WTC11 (cell line): ENCODE measurements around the gene ANGPTL2. TPM values are rescaled to one million over a fixed set of nuclear protein-coding genes. Genes with fewer than 3 reads are reported as not detected.

Experiments used
- ATAC-seq: fragments of 200-7000 bp; cut with Tn5 transposase; 2 replicates; pipeline ENCODE4 v1.10.0; 2021; ENCODE audit warnings: mild to moderate bottlenecking, moderate library complexity
- CTCF ChIA-PET: fragments of 300-600 bp; sonication (Branson Sonifier 250); formaldehyde crosslinking; loops from one replicate; lab custom pipeline; 2021; ENCODE audit warnings: antibody characterized with exemption; lab: Charles Lee
- POLR2A ChIA-PET: fragments of 350-600 bp; sonication (Branson Sonifier 250); formaldehyde crosslinking; loops from one replicate; lab custom pipeline; 2021; ENCODE audit warnings: antibody characterized with exemption; lab: Charles Lee
- DNase-seq: peaks from one replicate; pipeline ENCODE4 v3.0.0; 2021; ENCODE audit warnings: low spot score
- H3K27ac Mint-ChIP-seq: 2 replicates; pipeline ENCODE4 v1.8.0; 2021; ENCODE audit warnings: mixed read lengths
- H3K27me3 Mint-ChIP-seq: 2 replicates; pipeline ENCODE4 v1.8.0; 2021; ENCODE audit warnings: low read depth, mild to moderate bottlenecking, moderate library complexity, mixed read lengths
- H3K36me3 Mint-ChIP-seq: 2 replicates; pipeline ENCODE4 v1.8.0; 2021; ENCODE audit warnings: mixed read lengths
- H3K4me1 Mint-ChIP-seq: 2 replicates; pipeline ENCODE4 v1.8.0; 2022; ENCODE audit warnings: mixed read lengths
- H3K4me3 Mint-ChIP-seq: 2 replicates; pipeline ENCODE4 v1.8.0; 2021; ENCODE audit warnings: mild to moderate bottlenecking, moderate library complexity, mixed read lengths
- H3K9me3 Mint-ChIP-seq: 2 replicates; pipeline ENCODE4 v1.8.0; 2021; ENCODE audit warnings: mixed read lengths
- CBFB ChIP-seq: sonication (generic); formaldehyde crosslinking; IDR thresholded peaks from 2 replicates; pipeline ENCODE4 v1.8.1; 2022; ENCODE audit warnings: mild to moderate bottlenecking, low read depth, missing genetic modification reagents
- CREM ChIP-seq: sonication (generic); formaldehyde crosslinking; IDR thresholded peaks from 2 replicates; pipeline ENCODE4 v1.8.1; 2022; ENCODE audit warnings: mild to moderate bottlenecking, missing genetic modification reagents, moderate library complexity
- EMX1 ChIP-seq: fragments of 250-450 bp; sonication (Bioruptor Pico); IDR thresholded peaks from 2 replicates; pipeline ENCODE4 v1.8.0; 2021; ENCODE audit warnings: mild to moderate bottlenecking
- ESRRA ChIP-seq: sonication (generic); formaldehyde crosslinking; IDR thresholded peaks from 2 replicates; pipeline ENCODE4 v1.8.1; 2022; ENCODE audit warnings: mild to moderate bottlenecking, missing genetic modification reagents, borderline replicate concordance
- FOXJ3 ChIP-seq: sonication (generic); formaldehyde crosslinking; IDR thresholded peaks from 2 replicates; pipeline ENCODE4 v1.9.0; 2021; ENCODE audit warnings: missing genetic modification reagents, mild to moderate bottlenecking, borderline replicate concordance
- GABPB1 ChIP-seq: sonication (generic); formaldehyde crosslinking; IDR thresholded peaks from 2 replicates; pipeline ENCODE4 v1.8.1; 2023; ENCODE audit warnings: mild to moderate bottlenecking, missing genetic modification reagents
- GRHL2 ChIP-seq: fragments of 250-450 bp; sonication (Bioruptor Pico); IDR thresholded peaks from 2 replicates; pipeline ENCODE4 v1.8.0; 2022; ENCODE audit warnings: mild to moderate bottlenecking, moderate library complexity; ENCODE audit not compliant: insufficient replicate concordance, severe bottlenecking
- IRF2 ChIP-seq: sonication (generic); formaldehyde crosslinking; IDR thresholded peaks from 2 replicates; pipeline ENCODE4 v1.8.0; 2022; ENCODE audit warnings: low read depth, missing genetic modification reagents, borderline replicate concordance
- NFE2L1 ChIP-seq: sonication (generic); formaldehyde crosslinking; IDR thresholded peaks from 2 replicates; pipeline ENCODE4 v1.8.1; 2023; ENCODE audit warnings: missing genetic modification reagents
- NR1H2 ChIP-seq: sonication (generic); formaldehyde crosslinking; IDR thresholded peaks from 2 replicates; pipeline ENCODE4 v1.9.0; 2021; ENCODE audit warnings: mild to moderate bottlenecking, moderate library complexity, missing genetic modification reagents
- NR2C2 ChIP-seq: sonication (generic); formaldehyde crosslinking; IDR thresholded peaks from 2 replicates; pipeline ENCODE4 v1.8.0; 2022; ENCODE audit warnings: mild to moderate bottlenecking, missing genetic modification reagents
- PRRX2 ChIP-seq: fragments of 250-450 bp; sonication (Bioruptor Pico); IDR thresholded peaks from 2 replicates; pipeline ENCODE4 v1.8.0; 2021; ENCODE audit warnings: mild to moderate bottlenecking
- RORB ChIP-seq: fragments of 250-450 bp; sonication (Bioruptor Pico); IDR thresholded peaks from 2 replicates; pipeline ENCODE4 v1.9.0; 2021; ENCODE audit warnings: mild to moderate bottlenecking
- SMAD3 ChIP-seq: sonication (generic); formaldehyde crosslinking; IDR thresholded peaks from 2 replicates; pipeline ENCODE4 v1.8.0; 2022; ENCODE audit warnings: missing genetic modification reagents, mild to moderate bottlenecking, borderline replicate concordance
- SP1 ChIP-seq: sonication (generic); formaldehyde crosslinking; conservative IDR thresholded peaks from 2 replicates; pipeline ENCODE4 v1.8.1; 2022; ENCODE audit warnings: missing genetic modification reagents
- TEAD1 ChIP-seq: sonication (generic); formaldehyde crosslinking; IDR thresholded peaks from 2 replicates; pipeline ENCODE4 v1.8.0; 2022; ENCODE audit warnings: mild to moderate bottlenecking, missing genetic modification reagents
- TEAD4 ChIP-seq: sonication (generic); formaldehyde crosslinking; IDR thresholded peaks from 2 replicates; pipeline ENCODE4 v1.8.0; 2022; ENCODE audit warnings: mild to moderate bottlenecking, missing genetic modification reagents
- ZNF232 ChIP-seq: sonication (generic); formaldehyde crosslinking; IDR thresholded peaks from 2 replicates; pipeline ENCODE4 v1.8.0; 2022; ENCODE audit warnings: mild to moderate bottlenecking, missing genetic modification reagents
- ZNF396 ChIP-seq: fragments of 250-450 bp; sonication (Bioruptor Pico); IDR thresholded peaks from 2 replicates; pipeline ENCODE4 v1.8.0; 2021; ENCODE audit warnings: mild to moderate bottlenecking, moderate library complexity, borderline replicate concordance
- total RNA-seq: library from RNA; stranded (reverse); gene quantifications from 3 replicates; pipeline ENCODE4 v1.2.3, GENCODE V29; 2021
- TF ChIP-seq, protein P1 (sequence below): fragments of 250-450 bp; sonication (Bioruptor Pico); IDR thresholded peaks from 2 replicates; pipeline ENCODE4 v1.9.0; 2021; ENCODE audit warnings: mild to moderate bottlenecking, borderline replicate concordance
- TF ChIP-seq, protein P2 (sequence below): sonication (generic); formaldehyde crosslinking; IDR thresholded peaks from 2 replicates; pipeline ENCODE4 v1.8.1; 2023; ENCODE audit warnings: mild to moderate bottlenecking, missing genetic modification reagents
- TF ChIP-seq, protein P3 (sequence below): sonication (generic); formaldehyde crosslinking; IDR thresholded peaks from 2 replicates; pipeline ENCODE4 v1.8.1; 2022; ENCODE audit warnings: mild to moderate bottlenecking, missing genetic modification reagents, moderate library complexity, borderline replicate concordance
- TF ChIP-seq, protein P4 (sequence below): sonication (generic); formaldehyde crosslinking; IDR thresholded peaks from 2 replicates; pipeline ENCODE4 v1.8.1; 2022; ENCODE audit warnings: mild to moderate bottlenecking, moderate library complexity, missing genetic modification reagents
- TF ChIP-seq, protein P5 (sequence below): sonication (generic); formaldehyde crosslinking; conservative IDR thresholded peaks from 2 replicates; pipeline ENCODE4 v1.8.1; 2022; ENCODE audit warnings: mild to moderate bottlenecking, missing genetic modification reagents
- TF ChIP-seq, protein P6 (sequence below): sonication (generic); formaldehyde crosslinking; IDR thresholded peaks from 2 replicates; pipeline ENCODE4 v1.8.1; 2023; ENCODE audit warnings: mild to moderate bottlenecking, missing genetic modification reagents, borderline replicate concordance

Gene ANGPTL2
- total RNA-seq, 1 experiment from 2014 or later, result 4.5 TPM

DNA sequence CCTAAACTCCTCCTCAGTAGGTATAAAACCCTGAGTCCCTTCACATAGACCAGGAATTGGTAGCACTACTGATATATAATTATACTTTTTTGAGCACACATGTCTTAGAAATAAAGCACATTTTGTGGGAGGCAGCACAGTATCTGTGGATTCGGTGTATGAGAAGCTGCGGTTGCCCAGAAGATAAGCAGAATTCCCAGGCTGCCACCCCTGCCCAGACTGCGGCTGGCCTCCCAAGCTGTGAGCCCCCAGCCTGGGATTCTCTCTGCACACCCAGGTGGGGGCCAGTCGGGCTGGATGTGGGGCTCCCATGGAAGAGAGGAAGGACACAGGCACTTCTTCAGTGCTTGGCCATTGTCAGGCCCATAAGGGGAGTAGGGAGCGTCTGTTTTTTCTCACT, 25.6 kb upstream of the ANGPTL2 start:
- POLR2A ChIA-PET, result interaction anchor here (0.5 kb wide), 1 partner anchor 292 kb away, joined by 5 read pairs; no protein-coding TSS in a partner anchor

DNA sequence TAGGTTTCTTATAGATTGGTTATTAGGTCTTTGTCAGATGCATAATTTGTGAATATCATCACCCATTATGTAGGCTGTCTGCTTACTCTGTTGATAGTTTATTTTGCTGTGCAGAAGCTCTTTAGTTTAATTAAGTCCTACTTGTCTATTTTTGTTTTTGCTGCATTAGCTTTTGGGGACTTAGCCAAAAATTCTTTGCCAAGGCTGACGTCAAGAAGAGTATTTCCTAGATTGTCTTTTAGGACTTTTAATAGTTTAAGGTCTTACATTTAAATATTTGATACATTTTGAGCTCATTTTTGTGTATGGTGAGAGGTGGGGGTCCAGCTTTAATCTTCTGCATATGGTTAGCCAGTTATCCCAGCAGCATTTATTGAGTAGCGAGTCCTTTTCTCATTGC, 24.8 kb upstream of the ANGPTL2 start:
- H3K27ac Mint-ChIP-seq, result no peak overlapping the region
- no peaks in the 10 kb centered on the region for H3K27me3 Mint-ChIP-seq
- ChIA-PET CTCF (no interaction called here), POLR2A (no interaction called here)
- DNase-seq (no peak), ATAC-seq (no peak)
- H3K4me1 Mint-ChIP-seq, result peaks cover 12% of the 10 kb centered on the region
- H3K4me3 Mint-ChIP-seq, result no peak overlapping the region
- H3K9me3 Mint-ChIP-seq, result peaks cover 5% of the 10 kb centered on the region
- no peaks in the 10 kb centered on the region for H3K36me3 Mint-ChIP-seq
- TF ChIP-seq TEAD1 (CRISPR knock-in tag), result no peak
- TF ChIP-seq, protein P1, sequence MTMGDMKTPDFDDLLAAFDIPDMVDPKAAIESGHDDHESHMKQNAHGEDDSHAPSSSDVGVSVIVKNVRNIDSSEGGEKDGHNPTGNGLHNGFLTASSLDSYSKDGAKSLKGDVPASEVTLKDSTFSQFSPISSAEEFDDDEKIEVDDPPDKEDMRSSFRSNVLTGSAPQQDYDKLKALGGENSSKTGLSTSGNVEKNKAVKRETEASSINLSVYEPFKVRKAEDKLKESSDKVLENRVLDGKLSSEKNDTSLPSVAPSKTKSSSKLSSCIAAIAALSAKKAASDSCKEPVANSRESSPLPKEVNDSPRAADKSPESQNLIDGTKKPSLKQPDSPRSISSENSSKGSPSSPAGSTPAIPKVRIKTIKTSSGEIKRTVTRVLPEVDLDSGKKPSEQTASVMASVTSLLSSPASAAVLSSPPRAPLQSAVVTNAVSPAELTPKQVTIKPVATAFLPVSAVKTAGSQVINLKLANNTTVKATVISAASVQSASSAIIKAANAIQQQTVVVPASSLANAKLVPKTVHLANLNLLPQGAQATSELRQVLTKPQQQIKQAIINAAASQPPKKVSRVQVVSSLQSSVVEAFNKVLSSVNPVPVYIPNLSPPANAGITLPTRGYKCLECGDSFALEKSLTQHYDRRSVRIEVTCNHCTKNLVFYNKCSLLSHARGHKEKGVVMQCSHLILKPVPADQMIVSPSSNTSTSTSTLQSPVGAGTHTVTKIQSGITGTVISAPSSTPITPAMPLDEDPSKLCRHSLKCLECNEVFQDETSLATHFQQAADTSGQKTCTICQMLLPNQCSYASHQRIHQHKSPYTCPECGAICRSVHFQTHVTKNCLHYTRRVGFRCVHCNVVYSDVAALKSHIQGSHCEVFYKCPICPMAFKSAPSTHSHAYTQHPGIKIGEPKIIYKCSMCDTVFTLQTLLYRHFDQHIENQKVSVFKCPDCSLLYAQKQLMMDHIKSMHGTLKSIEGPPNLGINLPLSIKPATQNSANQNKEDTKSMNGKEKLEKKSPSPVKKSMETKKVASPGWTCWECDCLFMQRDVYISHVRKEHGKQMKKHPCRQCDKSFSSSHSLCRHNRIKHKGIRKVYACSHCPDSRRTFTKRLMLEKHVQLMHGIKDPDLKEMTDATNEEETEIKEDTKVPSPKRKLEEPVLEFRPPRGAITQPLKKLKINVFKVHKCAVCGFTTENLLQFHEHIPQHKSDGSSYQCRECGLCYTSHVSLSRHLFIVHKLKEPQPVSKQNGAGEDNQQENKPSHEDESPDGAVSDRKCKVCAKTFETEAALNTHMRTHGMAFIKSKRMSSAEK, result no peak
- TF ChIP-seq EMX1 (CRISPR knock-in tag), result no peak
- no peak for TF ChIP-seq PRRX2 (CRISPR knock-in tag)
- TF ChIP-seq, protein P2, sequence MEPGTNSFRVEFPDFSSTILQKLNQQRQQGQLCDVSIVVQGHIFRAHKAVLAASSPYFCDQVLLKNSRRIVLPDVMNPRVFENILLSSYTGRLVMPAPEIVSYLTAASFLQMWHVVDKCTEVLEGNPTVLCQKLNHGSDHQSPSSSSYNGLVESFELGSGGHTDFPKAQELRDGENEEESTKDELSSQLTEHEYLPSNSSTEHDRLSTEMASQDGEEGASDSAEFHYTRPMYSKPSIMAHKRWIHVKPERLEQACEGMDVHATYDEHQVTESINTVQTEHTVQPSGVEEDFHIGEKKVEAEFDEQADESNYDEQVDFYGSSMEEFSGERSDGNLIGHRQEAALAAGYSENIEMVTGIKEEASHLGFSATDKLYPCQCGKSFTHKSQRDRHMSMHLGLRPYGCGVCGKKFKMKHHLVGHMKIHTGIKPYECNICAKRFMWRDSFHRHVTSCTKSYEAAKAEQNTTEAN (CRISPR knock-in tag), result no peak
- no peak for TF ChIP-seq IRF2 (CRISPR knock-in tag)
- TF ChIP-seq RORB (CRISPR knock-in tag), result no peak
- no peak for TF ChIP-seq CBFB (CRISPR knock-in tag)
- TF ChIP-seq FOXJ3 (CRISPR knock-in tag), result no peak
- TF ChIP-seq, protein P3, sequence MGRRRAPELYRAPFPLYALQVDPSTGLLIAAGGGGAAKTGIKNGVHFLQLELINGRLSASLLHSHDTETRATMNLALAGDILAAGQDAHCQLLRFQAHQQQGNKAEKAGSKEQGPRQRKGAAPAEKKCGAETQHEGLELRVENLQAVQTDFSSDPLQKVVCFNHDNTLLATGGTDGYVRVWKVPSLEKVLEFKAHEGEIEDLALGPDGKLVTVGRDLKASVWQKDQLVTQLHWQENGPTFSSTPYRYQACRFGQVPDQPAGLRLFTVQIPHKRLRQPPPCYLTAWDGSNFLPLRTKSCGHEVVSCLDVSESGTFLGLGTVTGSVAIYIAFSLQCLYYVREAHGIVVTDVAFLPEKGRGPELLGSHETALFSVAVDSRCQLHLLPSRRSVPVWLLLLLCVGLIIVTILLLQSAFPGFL (CRISPR knock-in tag), result no peak
- TF ChIP-seq NR1H2, result no peak
- TF ChIP-seq, protein P4, sequence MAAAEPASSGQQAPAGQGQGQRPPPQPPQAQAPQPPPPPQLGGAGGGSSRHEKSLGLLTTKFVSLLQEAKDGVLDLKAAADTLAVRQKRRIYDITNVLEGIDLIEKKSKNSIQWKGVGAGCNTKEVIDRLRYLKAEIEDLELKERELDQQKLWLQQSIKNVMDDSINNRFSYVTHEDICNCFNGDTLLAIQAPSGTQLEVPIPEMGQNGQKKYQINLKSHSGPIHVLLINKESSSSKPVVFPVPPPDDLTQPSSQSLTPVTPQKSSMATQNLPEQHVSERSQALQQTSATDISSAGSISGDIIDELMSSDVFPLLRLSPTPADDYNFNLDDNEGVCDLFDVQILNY (CRISPR knock-in tag), result no peak
- no peak for TF ChIP-seq NFE2L1 (CRISPR knock-in tag)
- TF ChIP-seq ZNF232 (CRISPR knock-in tag), result no peak
- no peak for TF ChIP-seq SP1 (CRISPR knock-in tag)
- TF ChIP-seq ESRRA (CRISPR knock-in tag), result no peak

More for the DNA sequence above, 25.6 kb upstream of the ANGPTL2 start:
- TF ChIP-seq GRHL2 (CRISPR knock-in tag), result no peak
- TF ChIP-seq NR1H2, result no peak
- TF ChIP-seq, protein P4 (CRISPR knock-in tag), result no peak
- TF ChIP-seq, protein P5, sequence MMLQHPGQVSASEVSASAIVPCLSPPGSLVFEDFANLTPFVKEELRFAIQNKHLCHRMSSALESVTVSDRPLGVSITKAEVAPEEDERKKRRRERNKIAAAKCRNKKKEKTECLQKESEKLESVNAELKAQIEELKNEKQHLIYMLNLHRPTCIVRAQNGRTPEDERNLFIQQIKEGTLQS (CRISPR knock-in tag), result no peak
- no peak for TF ChIP-seq CREM (CRISPR knock-in tag)
- no peak for TF ChIP-seq ZNF396 (CRISPR knock-in tag)
- TF ChIP-seq TEAD4 (CRISPR knock-in tag), result no peak
- TF ChIP-seq TEAD1 (CRISPR knock-in tag), result no peak
- no peak for TF ChIP-seq FOXJ3 (CRISPR knock-in tag)
- no peak for TF ChIP-seq SMAD3 (CRISPR knock-in tag)
- TF ChIP-seq PRRX2 (CRISPR knock-in tag), result no peak
- TF ChIP-seq, protein P6, sequence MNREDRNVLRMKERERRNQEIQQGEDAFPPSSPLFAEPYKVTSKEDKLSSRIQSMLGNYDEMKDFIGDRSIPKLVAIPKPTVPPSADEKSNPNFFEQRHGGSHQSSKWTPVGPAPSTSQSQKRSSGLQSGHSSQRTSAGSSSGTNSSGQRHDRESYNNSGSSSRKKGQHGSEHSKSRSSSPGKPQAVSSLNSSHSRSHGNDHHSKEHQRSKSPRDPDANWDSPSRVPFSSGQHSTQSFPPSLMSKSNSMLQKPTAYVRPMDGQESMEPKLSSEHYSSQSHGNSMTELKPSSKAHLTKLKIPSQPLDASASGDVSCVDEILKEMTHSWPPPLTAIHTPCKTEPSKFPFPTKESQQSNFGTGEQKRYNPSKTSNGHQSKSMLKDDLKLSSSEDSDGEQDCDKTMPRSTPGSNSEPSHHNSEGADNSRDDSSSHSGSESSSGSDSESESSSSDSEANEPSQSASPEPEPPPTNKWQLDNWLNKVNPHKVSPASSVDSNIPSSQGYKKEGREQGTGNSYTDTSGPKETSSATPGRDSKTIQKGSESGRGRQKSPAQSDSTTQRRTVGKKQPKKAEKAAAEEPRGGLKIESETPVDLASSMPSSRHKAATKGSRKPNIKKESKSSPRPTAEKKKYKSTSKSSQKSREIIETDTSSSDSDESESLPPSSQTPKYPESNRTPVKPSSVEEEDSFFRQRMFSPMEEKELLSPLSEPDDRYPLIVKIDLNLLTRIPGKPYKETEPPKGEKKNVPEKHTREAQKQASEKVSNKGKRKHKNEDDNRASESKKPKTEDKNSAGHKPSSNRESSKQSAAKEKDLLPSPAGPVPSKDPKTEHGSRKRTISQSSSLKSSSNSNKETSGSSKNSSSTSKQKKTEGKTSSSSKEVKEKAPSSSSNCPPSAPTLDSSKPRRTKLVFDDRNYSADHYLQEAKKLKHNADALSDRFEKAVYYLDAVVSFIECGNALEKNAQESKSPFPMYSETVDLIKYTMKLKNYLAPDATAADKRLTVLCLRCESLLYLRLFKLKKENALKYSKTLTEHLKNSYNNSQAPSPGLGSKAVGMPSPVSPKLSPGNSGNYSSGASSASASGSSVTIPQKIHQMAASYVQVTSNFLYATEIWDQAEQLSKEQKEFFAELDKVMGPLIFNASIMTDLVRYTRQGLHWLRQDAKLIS (CRISPR knock-in tag), result no peak
- no peak for TF ChIP-seq GABPB1 (CRISPR knock-in tag)
- TF ChIP-seq NR2C2 (CRISPR knock-in tag), result no peak
- DNase-seq (no peak), ATAC-seq (no peak)
- CTCF ChIA-PET, result no interaction called here
- Mint-ChIP-seq H3K27ac (no peak overlapping the region), H3K36me3 (no peaks in the 10 kb centered on the region), H3K4me1 (peaks cover 6% of the 10 kb centered on the region), H3K27me3 (no peaks in the 10 kb centered on the region), H3K9me3 (peaks cover 5% of the 10 kb centered on the region), H3K4me3 (no peak overlapping the region)
